ENCODE data around the gene MAPK7.

Gene MAPK7

GRCh38 chr17:19381741-19382444, 3.6 kb downstream of the MAPK7 start:
- no peak for DNase-seq

GRCh38 chr17:19382531-19383444, 4.5 kb downstream of the MAPK7 start:
- no peak for DNase-seq

GRCh38 chr17:19383681-19384470, 5.6 kb downstream of the MAPK7 start:
- no peak for DNase-seq

- no peak for DNase-seq
Measured at GRCh38 chr17:19384723-19385391, 6.6 kb downstream of the MAPK7 start.

- DNase-seq = no peak
Measured at GRCh38 chr17:19385521-19385983, 7.3 kb downstream of the MAPK7 start.

- peak; percentile 97 for DNase-seq
Measured at GRCh38 chr17:19386051-19386929, 8.0 kb downstream of the MAPK7 start.

GRCh38 chr17:19386974-19387920, 8.9 kb downstream of the MAPK7 start, which contains the start of gene MFAP4:
MFAP4 (minus strand) TSS chr17:19387190; CDS start chr17:19387155, 35 bp downstream.
- DNase-seq = no peak

- DNase-seq = no peak
Measured at GRCh38 chr17:19387921-19388521, 9.7 kb downstream of the MAPK7 start.

- DNase-seq = peak; percentile 57
Measured at GRCh38 chr17:19388791-19389785, 10.8 kb downstream of the MAPK7 start.

GRCh38 chr17:19390951-19391350, 12.7 kb downstream of the MAPK7 start:
- DNase-seq = no peak

GRCh38 chr17:19391432-19391831, 13.1 kb downstream of the MAPK7 start:
- no peak for DNase-seq

GRCh38 chr17:19392303-19392702, 14.0 kb downstream of the MAPK7 start:
- DNase-seq = no peak

- no peak for DNase-seq
Measured at GRCh38 chr17:19397556-19398041, 19.3 kb downstream of the MAPK7 start.

- DNase-seq = peak; percentile 90
Measured at GRCh38 chr17:19398301-19399181, 20.2 kb downstream of the MAPK7 start.

- DNase-seq = no peak
Measured at GRCh38 chr17:19399750-19400450, 21.6 kb downstream of the MAPK7 start.

- no peak for DNase-seq
Measured at GRCh38 chr17:19401321-19402010, 23.2 kb downstream of the MAPK7 start.

Data from suppressor macrophage treated with lipopolysaccharide for 4 hours (primary cell).